A673 (cell line): Measurements from ENCODE around the gene AADACL2.

ENCODE experiments used
- EZH2 ChIP-seq: fragments of 200-600 bp; sonication (generic); IDR thresholded peaks from 2 replicates; pipeline ENCODE4 v1.6.1; 2017; ENCODE audit warnings: borderline replicate concordance, low read depth, mild to moderate bottlenecking, mixed read lengths, antibody characterized with exemption, low read length; ENCODE audit not compliant: poor library complexity, severe bottlenecking
- TF ChIP-seq, protein P1 (sequence below): fragments of 300-800, 200-600 bp; sonication (generic); conservative IDR thresholded peaks from 2 replicates; pipeline ENCODE4 v1.5.1; 2017; ENCODE audit warnings: low read depth, mild to moderate bottlenecking, antibody characterized with exemption, low read length, moderate library complexity, mixed read lengths

DNA sequence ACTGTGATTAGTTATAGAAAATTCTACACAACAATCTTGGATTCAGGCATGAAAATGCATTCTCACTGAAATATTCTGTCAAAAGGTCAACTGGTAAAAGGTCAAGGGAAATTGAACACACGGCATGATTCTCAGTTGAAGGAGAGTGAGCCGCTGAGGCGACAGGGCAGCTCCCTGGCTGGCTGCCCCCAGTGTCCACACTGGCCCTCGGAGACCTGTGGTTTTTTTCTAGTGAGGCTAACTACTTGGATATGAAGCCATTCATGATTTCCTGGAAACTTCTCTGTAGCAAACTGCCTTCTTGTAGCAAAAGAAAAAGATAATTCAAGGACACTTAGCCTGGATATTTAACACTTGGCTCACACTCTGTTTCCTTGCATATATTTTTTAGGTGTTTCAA lies 37.2 kb downstream of the AADACL2 start:
- TF ChIP-seq, protein P1, sequence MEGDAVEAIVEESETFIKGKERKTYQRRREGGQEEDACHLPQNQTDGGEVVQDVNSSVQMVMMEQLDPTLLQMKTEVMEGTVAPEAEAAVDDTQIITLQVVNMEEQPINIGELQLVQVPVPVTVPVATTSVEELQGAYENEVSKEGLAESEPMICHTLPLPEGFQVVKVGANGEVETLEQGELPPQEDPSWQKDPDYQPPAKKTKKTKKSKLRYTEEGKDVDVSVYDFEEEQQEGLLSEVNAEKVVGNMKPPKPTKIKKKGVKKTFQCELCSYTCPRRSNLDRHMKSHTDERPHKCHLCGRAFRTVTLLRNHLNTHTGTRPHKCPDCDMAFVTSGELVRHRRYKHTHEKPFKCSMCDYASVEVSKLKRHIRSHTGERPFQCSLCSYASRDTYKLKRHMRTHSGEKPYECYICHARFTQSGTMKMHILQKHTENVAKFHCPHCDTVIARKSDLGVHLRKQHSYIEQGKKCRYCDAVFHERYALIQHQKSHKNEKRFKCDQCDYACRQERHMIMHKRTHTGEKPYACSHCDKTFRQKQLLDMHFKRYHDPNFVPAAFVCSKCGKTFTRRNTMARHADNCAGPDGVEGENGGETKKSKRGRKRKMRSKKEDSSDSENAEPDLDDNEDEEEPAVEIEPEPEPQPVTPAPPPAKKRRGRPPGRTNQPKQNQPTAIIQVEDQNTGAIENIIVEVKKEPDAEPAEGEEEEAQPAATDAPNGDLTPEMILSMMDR, result no peak
- no peak for TF ChIP-seq EZH2
